Neural progenitor cell (in vitro differentiated cells): ENCODE data around the gene NTM. TPM values are rescaled to one million over a fixed set of nuclear protein-coding genes. Genes with fewer than 3 reads are reported as not detected.
A peak's percentile ranks its signal among the peaks of the same experiment; 100 is the strongest.

Experiments
- DNase-seq: peaks from one replicate; pipeline ENCODE4 v3.0.0-alpha.2; 2016; ENCODE audit warnings: low spot score
- H2AFZ ChIP-seq: fragments of 200-600 bp; sonication (generic); replicated peaks from 2 replicates; pipeline ENCODE4 v1.6.1; 2016; ENCODE audit warnings: antibody characterized with exemption
- H3F3A ChIP-seq: fragments of 200-600 bp; sonication (generic); 2 replicates; pipeline ENCODE4 v1.6.1; 2016; ENCODE audit warnings: antibody characterized with exemption, low read depth
- H3K27ac ChIP-seq: fragments of 200-600 bp; sonication (generic); 2 replicates; pipeline ENCODE4 v1.5.1; 2016; ENCODE audit warnings: mild to moderate bottlenecking
- H3K27me3 ChIP-seq: fragments of 200-600 bp; sonication (generic); 2 replicates; pipeline ENCODE4 v1.6.1; 2016; ENCODE audit warnings: mild to moderate bottlenecking, moderate library complexity
- H3K36me3 ChIP-seq: fragments of 200-600 bp; sonication (generic); 2 replicates; pipeline ENCODE4 v1.5.1; 2016
- H3K4me1 ChIP-seq: fragments of 200-600 bp; sonication (generic); 2 replicates; pipeline ENCODE4 v1.6.1; 2016; ENCODE audit warnings: mixed run types
- H3K4me2 ChIP-seq: fragments of 200-600 bp; sonication (generic); 2 replicates; pipeline ENCODE4 v1.6.1; 2016
- H3K4me3 ChIP-seq: fragments of 200-600 bp; sonication (generic); 2 replicates; pipeline ENCODE4 v1.5.1; 2016
- H3K79me2 ChIP-seq: fragments of 200-600 bp; sonication (generic); 2 replicates; pipeline ENCODE4 v1.6.1; 2016; ENCODE audit warnings: low read depth
- H3K9ac ChIP-seq: fragments of 200-600 bp; sonication (generic); 2 replicates; pipeline ENCODE4 v1.6.1; 2016
- H3K9me3 ChIP-seq: fragments of 200-600 bp; sonication (generic); 2 replicates; pipeline ENCODE4 v1.5.1; 2016; ENCODE audit warnings: low read depth
- H4K20me1 ChIP-seq: fragments of 200-600 bp; sonication (generic); 2 replicates; pipeline ENCODE4 v1.6.1; 2016; ENCODE audit warnings: low read depth
- H3K27ac Mint-ChIP-seq: 3 replicates; pipeline ENCODE4 v1.8.0; 2021; ENCODE audit warnings: mixed read lengths
- H3K27me3 Mint-ChIP-seq: 2 replicates; pipeline ENCODE4 v1.8.0; 2022; ENCODE audit warnings: low read depth, mild to moderate bottlenecking, inconsistent platforms, moderate library complexity, mixed read lengths; ENCODE audit not compliant: insufficient read depth
- H3K36me3 Mint-ChIP-seq: 3 replicates; pipeline ENCODE4 v1.8.0; 2021; ENCODE audit warnings: mixed read lengths
- H3K4me1 Mint-ChIP-seq: 3 replicates; pipeline ENCODE4 v1.8.0; 2021; ENCODE audit warnings: mixed read lengths
- H3K4me3 Mint-ChIP-seq: 3 replicates; pipeline ENCODE4 v1.8.0; 2021; ENCODE audit warnings: mild to moderate bottlenecking, moderate library complexity, mixed read lengths
- H3K9me3 Mint-ChIP-seq: 3 replicates; pipeline ENCODE4 v1.8.0; 2020; ENCODE audit warnings: mixed read lengths
- CTCF ChIP-seq: fragments of 200-600 bp; sonication (generic); IDR thresholded peaks from 2 replicates; pipeline ENCODE4 v1.5.1; 2017; ENCODE audit warnings: antibody characterized with exemption, mild to moderate bottlenecking
- EZH2 ChIP-seq: fragments of 200-600 bp; sonication (generic); IDR thresholded peaks from 2 replicates; pipeline ENCODE4 v1.6.1; 2017; ENCODE audit warnings: antibody characterized with exemption, mild to moderate bottlenecking, moderate library complexity
- EZH2phosphoT487 ChIP-seq: fragments of 200-600 bp; sonication (generic); IDR thresholded peaks from 2 replicates; pipeline ENCODE4 v1.6.1; 2017; ENCODE audit warnings: antibody characterized with exemption
- total RNA-seq: library from RNA; depleted of rRNA; stranded (reverse); fragments of >200 nt; gene quantifications from 2 replicates; pipeline ENCODE4 v1.2.3, GENCODE V29; 2015; ENCODE audit warnings: low replicate concordance

The NTM gene
- total RNA-seq, 1 donor from 2014 or later, result 4.3 TPM

- H3K79me2 ChIP-seq, result no peaks in the 10 kb centered on the region
- Mint-ChIP-seq H3K27ac (no peak overlapping the region), H3K27me3 (peaks cover 4% of the 10 kb centered on the region), H3K36me3 (no peaks in the 10 kb centered on the region), H3K9me3 (no peaks in the 10 kb centered on the region), H3K4me3 (no peak overlapping the region), H3K4me1 (peaks cover 16% of the 10 kb centered on the region)
- H3K36me3 ChIP-seq, result no peaks in the 10 kb centered on the region
- no peak overlapping the region for H3K27ac ChIP-seq
- no peak for DNase-seq
- H3K9me3 ChIP-seq, result no peaks in the 10 kb centered on the region
- no peak overlapping the region for H3K9ac ChIP-seq
- TF ChIP-seq CTCF (no peak), EZH2 (no peak), EZH2phosphoT487 (no peak)
- H3K4me1 ChIP-seq, result peaks cover 7% of the 10 kb centered on the region
- H2AFZ ChIP-seq, result no peak overlapping the region
- no peak overlapping the region for H3K4me2 ChIP-seq
- H3K4me3 ChIP-seq, result no peak overlapping the region
- no peaks in the 10 kb centered on the region for H3K27me3 ChIP-seq
- peaks cover 16% of the 10 kb centered on the region for H3F3A ChIP-seq
- H4K20me1 ChIP-seq, result no peaks in the 10 kb centered on the region
Observed at GRCh38 chr11:132127900-132128288, 757.5 kb downstream of the NTM start.

- Mint-ChIP-seq H3K27ac (peak overlapping the region; percentile 48), H3K4me3 (no peak overlapping the region)
Observed at GRCh38 chr11:132131047-132131446, 760.6 kb downstream of the NTM start.

GRCh38 chr11:132131961-132132360 is 761.5 kb downstream of the NTM start:
- TF ChIP-seq CTCF (no peak), EZH2 (no peak), EZH2phosphoT487 (no peak)
- no peak overlapping the region for H3K27ac Mint-ChIP-seq
- DNase-seq, result no peak

More at GRCh38 chr11:132131047-132131446, 760.6 kb downstream of the NTM start:
- Histone ChIP-seq H3K27ac (no peak overlapping the region), H3K4me2 (no peak overlapping the region), H3K4me1 (peaks cover 13% of the 10 kb centered on the region), H3K9ac (no peak overlapping the region), H2AFZ (no peak overlapping the region), H3K36me3 (no peaks in the 10 kb centered on the region), H3K79me2 (no peaks in the 10 kb centered on the region), H3K27me3 (no peaks in the 10 kb centered on the region), H3F3A (peaks cover 7% of the 10 kb centered on the region), H3K4me3 (no peak overlapping the region), H4K20me1 (no peaks in the 10 kb centered on the region), H3K9me3 (no peaks in the 10 kb centered on the region)
- Mint-ChIP-seq H3K9me3 (no peaks in the 10 kb centered on the region), H3K36me3 (no peaks in the 10 kb centered on the region), H3K4me1 (peaks cover 22% of the 10 kb centered on the region), H3K27me3 (peaks cover 6% of the 10 kb centered on the region)
- TF ChIP-seq EZH2phosphoT487 (no peak), CTCF (no peak), EZH2 (no peak)
- no peak for DNase-seq

More at GRCh38 chr11:132131961-132132360, 761.5 kb downstream of the NTM start:
- no peak overlapping the region for H3K4me2 ChIP-seq
- peaks cover 22% of the 10 kb centered on the region for H3K4me1 Mint-ChIP-seq
- peaks cover 6% of the 10 kb centered on the region for H3K27me3 Mint-ChIP-seq
- H3K36me3 ChIP-seq, result no peaks in the 10 kb centered on the region
- no peaks in the 10 kb centered on the region for H4K20me1 ChIP-seq
- H3K4me3 Mint-ChIP-seq, result no peak overlapping the region
- no peak overlapping the region for H3K9ac ChIP-seq
- H3K4me3 ChIP-seq, result no peak overlapping the region
- no peaks in the 10 kb centered on the region for H3K36me3 Mint-ChIP-seq
- H3K4me1 ChIP-seq, result peaks cover 6% of the 10 kb centered on the region
- no peak overlapping the region for H2AFZ ChIP-seq
- H3K27ac ChIP-seq, result no peak overlapping the region
- H3F3A ChIP-seq, result no peaks in the 10 kb centered on the region
- H3K27me3 ChIP-seq, result no peaks in the 10 kb centered on the region
- H3K9me3 Mint-ChIP-seq, result no peaks in the 10 kb centered on the region
- no peaks in the 10 kb centered on the region for H3K79me2 ChIP-seq
- no peaks in the 10 kb centered on the region for H3K9me3 ChIP-seq
